Heart left ventricle (tissue), 13 donors: Measurements from ENCODE around the gene UBE2Q2.

Experiments
- CTCF ChIP-seq, 12 donors: fragments of 200-600 bp; sonication (generic) in 4 of 12; IDR thresholded peaks; one replicate each; pipeline versions ENCODE4 v1.5.0 to v1.8.0; 2018 to 2022; ENCODE audit warnings: antibody characterized with exemption in 12 of 12, mild to moderate bottlenecking in 5 of 12
- POLR2A ChIP-seq, 2 donors: fragments of 450-650 bp; IDR thresholded peaks; one replicate each; pipeline ENCODE4 v1.6.1; 2017; ENCODE audit warnings: antibody characterized with exemption in 2 of 2, mild to moderate bottlenecking in 2 of 2, moderate library complexity in 2 of 2
- donor health status: ischemic (EF 13 %, LVEDD 7.1; RV severe dilation, severe dysfunction).
- donor health status: DM: no; HTN: yes; CAD: no.
- donor health status: DM: no; HTN: no; CAD: no.
- donor health status: ischemic (EF 25% LVEDD 6.9; RV normal size, moderate dysfunction).
- donor health status: ischemic (EF 25% LVEDD 5.7; RV mildly dilated, moderate dysfunction).
- donor health status: ischemic (EF 35%, LVEDD 5.7; RV mildly dilated, moderate dysfunction).
- donor health status: nonischemic (EF 11% LVEDD 7.7; RV severe dilation, severe dysfunction).
- donor health status: DM: yes; HTN: yes; CAD: no.
- donor health status: PGD.
- donor health status: ischemic (EF 29% LVEDD 5.4; RV normal size, mild dysfunction).
- donor health status: nonischemic (EF 23%, LVEDD 6.1; RV moderate dilation, normal function).

- TF ChIP-seq CTCF (IDR thresholded peaks at IDR 0.05) (no peak), POLR2A (IDR thresholded peaks at IDR 0.05) (no peak)
Observed at GRCh38 chr15:75943713-75944215, 100.5 kb downstream of the UBE2Q2 start.
